CD4-positive, alpha-beta T cell (primary cell): ENCODE measurements around the gene OPCML. TPM values are rescaled to one million over a fixed set of nuclear protein-coding genes. Genes with fewer than 3 reads are reported as not detected.

Source experiments
- ATAC-seq: fragments of 200-7000 bp; cut with Tn5 transposase; one replicate; pipeline ENCODE4 v1.10.0; 2022; ENCODE audit warnings: mild to moderate bottlenecking; ENCODE audit not compliant: poor library complexity
- CTCF ChIA-PET: fragments of 350-600 bp; sonication (Branson Sonifier 250); formaldehyde crosslinking; loops from one replicate; lab custom pipeline; 2021; ENCODE audit warnings: antibody characterized with exemption, inconsistent platforms; lab: Charles Lee
- POLR2A ChIA-PET: fragments of 350-600 bp; sonication (Branson Sonifier 250); formaldehyde crosslinking; loops from one replicate; lab custom pipeline; 2021; ENCODE audit warnings: antibody characterized with exemption, inconsistent platforms; lab: Charles Lee
- DNase-seq, 14 experiments: peaks; one replicate each; pipeline ENCODE4 v3.0.0-alpha.2; 2013 to 2020; ENCODE audit warnings: mixed read lengths in 2 of 14
- H3K27ac ChIP-seq, 2 donors: one replicate each; pipeline versions ENCODE4 v1.5.1 to v1.7.0; 2013; ENCODE audit warnings: low read length in 2 of 2, low read depth in 1 of 2, mild to moderate bottlenecking in 1 of 2
- H3K27me3 ChIP-seq, 2 experiments: 1 replicate in 1 of 2; 2 replicates in 1 of 2; pipeline versions ENCODE4 v1.6.1 to v1.7.0; 2013; ENCODE audit warnings: low read length in 2 of 2, control low read depth in 1 of 2, mild to moderate bottlenecking in 1 of 2, moderate library complexity in 1 of 2; ENCODE audit not compliant: insufficient read depth in 2 of 2, control insufficient read depth in 1 of 2
- H3K36me3 ChIP-seq: one replicate; pipeline ENCODE4 v1.6.1; 2013; ENCODE audit warnings: low read length, control low read depth; ENCODE audit not compliant: insufficient read depth
- H3K4me1 ChIP-seq: one replicate; pipeline ENCODE4 v1.6.1; 2013; ENCODE audit warnings: low read length, control low read depth; ENCODE audit not compliant: insufficient read depth
- H3K4me3 ChIP-seq: one replicate; pipeline ENCODE4 v1.5.1; 2013; ENCODE audit warnings: mild to moderate bottlenecking, low read length, moderate library complexity
- H3K9me3 ChIP-seq, 2 experiments: 1 replicate in 1 of 2; 2 replicates in 1 of 2; pipeline versions ENCODE4 v1.6.1 to v1.7.0; 2013; ENCODE audit warnings: low read length in 2 of 2, mild to moderate bottlenecking in 2 of 2, control low read depth in 1 of 2, moderate library complexity in 1 of 2; ENCODE audit not compliant: control insufficient read depth in 1 of 2, insufficient read depth in 1 of 2
- H3K27ac Mint-ChIP-seq: one replicate; pipeline ENCODE4 v1.8.0; 2020; ENCODE audit warnings: mixed read lengths
- H3K27me3 Mint-ChIP-seq: one replicate; pipeline ENCODE4 v1.8.0; 2021; ENCODE audit warnings: mixed read lengths
- H3K36me3 Mint-ChIP-seq: one replicate; pipeline ENCODE4 v1.8.0; 2021; ENCODE audit warnings: low read depth, mixed read lengths
- H3K4me1 Mint-ChIP-seq: one replicate; pipeline ENCODE4 v1.8.0; 2021; ENCODE audit warnings: low read depth, mixed read lengths
- H3K4me3 Mint-ChIP-seq: one replicate; pipeline ENCODE4 v1.8.0; 2020; ENCODE audit warnings: mild to moderate bottlenecking, mixed read lengths
- H3K9me3 Mint-ChIP-seq: one replicate; pipeline ENCODE4 v1.8.0; 2020; ENCODE audit warnings: mixed read lengths
- intact Hi-C, 2 experiments: fragments of 100-400 bp; cut with DNase I in 1 of 2; cut with micrococcal nuclease in 1 of 2; formaldehyde crosslinking; loops; one replicate each; pipeline versions ENCODE4 v1.15.1 to v1.9.0; 2023 to 2025; cut with DNase I, micrococcal nuclease
- total RNA-seq, 174 experiments: library from RNA in 2 of 174; stranded (reverse) in 2 of 174; gene quantifications; one replicate each; pipeline ENCODE4 v1.2.3 and lab custom pipeline; 2021 to 2026
- TF ChIP-seq, protein P1 (sequence below): fragments of 200-600 bp; IDR thresholded peaks from one replicate; pipeline ENCODE4 v1.8.0; 2022; ENCODE audit warnings: antibody characterized with exemption, mild to moderate bottlenecking

OPCML gene
- total RNA-seq, 2 experiments from 2014 or later: not detected

DNA sequence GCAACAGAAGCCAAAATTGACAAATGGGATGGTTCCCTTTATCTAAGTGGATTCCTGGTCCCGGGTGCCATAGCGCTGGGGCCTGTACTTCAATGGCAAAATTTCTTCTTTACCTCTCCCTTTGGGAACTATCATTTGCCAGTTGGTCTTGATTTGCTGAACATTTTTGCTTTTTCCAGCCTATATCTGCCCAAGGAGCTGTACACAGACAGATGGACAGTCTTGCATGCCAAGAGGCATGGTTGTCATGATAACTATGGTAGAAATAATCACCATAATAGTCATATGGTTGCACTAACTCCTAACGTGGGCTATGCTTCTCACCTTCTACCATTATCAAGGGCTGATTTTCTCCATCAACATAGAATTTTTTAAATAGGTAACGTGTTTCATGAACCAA is 1030.9 kb downstream of the OPCML start:
- H3K4me1 ChIP-seq: no peaks in the 10 kb centered on the region
- H3K36me3 ChIP-seq: no peaks in the 10 kb centered on the region
- H3K36me3 Mint-ChIP-seq: no peaks in the 10 kb centered on the region
- H3K4me1 Mint-ChIP-seq: no peaks in the 10 kb centered on the region
- CTCF ChIA-PET: no interaction called here
- peaks cover 0 to 4% of the 10 kb centered on the region in 2 experiments for H3K9me3 ChIP-seq
- H3K27ac Mint-ChIP-seq: no peak overlapping the region
- no peak overlapping the region for H3K4me3 Mint-ChIP-seq
- H3K27me3 ChIP-seq: no peaks in the 10 kb centered on the region
- H3K27ac ChIP-seq: no peak overlapping the region
- TF ChIP-seq, protein P1, sequence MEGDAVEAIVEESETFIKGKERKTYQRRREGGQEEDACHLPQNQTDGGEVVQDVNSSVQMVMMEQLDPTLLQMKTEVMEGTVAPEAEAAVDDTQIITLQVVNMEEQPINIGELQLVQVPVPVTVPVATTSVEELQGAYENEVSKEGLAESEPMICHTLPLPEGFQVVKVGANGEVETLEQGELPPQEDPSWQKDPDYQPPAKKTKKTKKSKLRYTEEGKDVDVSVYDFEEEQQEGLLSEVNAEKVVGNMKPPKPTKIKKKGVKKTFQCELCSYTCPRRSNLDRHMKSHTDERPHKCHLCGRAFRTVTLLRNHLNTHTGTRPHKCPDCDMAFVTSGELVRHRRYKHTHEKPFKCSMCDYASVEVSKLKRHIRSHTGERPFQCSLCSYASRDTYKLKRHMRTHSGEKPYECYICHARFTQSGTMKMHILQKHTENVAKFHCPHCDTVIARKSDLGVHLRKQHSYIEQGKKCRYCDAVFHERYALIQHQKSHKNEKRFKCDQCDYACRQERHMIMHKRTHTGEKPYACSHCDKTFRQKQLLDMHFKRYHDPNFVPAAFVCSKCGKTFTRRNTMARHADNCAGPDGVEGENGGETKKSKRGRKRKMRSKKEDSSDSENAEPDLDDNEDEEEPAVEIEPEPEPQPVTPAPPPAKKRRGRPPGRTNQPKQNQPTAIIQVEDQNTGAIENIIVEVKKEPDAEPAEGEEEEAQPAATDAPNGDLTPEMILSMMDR: no peak
- DNase-seq: no peak
- POLR2A ChIA-PET: no interaction called here
- H3K4me3 ChIP-seq: no peak overlapping the region
- no peak for ATAC-seq
- H3K27me3 Mint-ChIP-seq: no peaks in the 10 kb centered on the region
- peaks cover 6% of the 10 kb centered on the region for H3K9me3 Mint-ChIP-seq
- intact Hi-C loops: no loop called here

DNA sequence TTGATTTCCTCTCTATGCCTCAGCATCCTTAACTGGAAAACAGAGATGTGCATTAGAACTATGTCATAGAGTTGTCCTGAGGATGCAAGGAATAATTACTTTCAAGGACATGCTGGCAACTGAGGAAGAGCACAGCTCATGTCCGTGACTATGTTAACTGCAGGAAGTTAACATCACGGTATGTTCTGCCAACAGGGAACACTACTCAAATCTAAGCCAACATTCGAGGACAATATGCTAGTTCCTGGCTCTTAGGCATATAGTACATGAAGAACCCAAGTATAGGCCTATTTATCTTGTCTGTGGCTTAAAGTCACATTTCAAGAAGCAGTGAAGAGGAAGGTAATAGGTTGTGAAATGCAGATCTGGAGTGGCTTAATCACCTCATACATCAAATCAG is 1032.6 kb downstream of the OPCML start:
- Histone ChIP-seq H3K4me1 (no peaks in the 10 kb centered on the region), H3K36me3 (no peaks in the 10 kb centered on the region), H3K9me3 (peaks cover 0 to 4% of the 10 kb centered on the region in 2 experiments), H3K4me3 (no peak overlapping the region), H3K27me3 (no peaks in the 10 kb centered on the region), H3K27ac (no peak overlapping the region)
- no peaks in the 10 kb centered on the region for H3K27me3 Mint-ChIP-seq
- H3K4me1 Mint-ChIP-seq: no peaks in the 10 kb centered on the region
- no peak for ATAC-seq
- no peak overlapping the region for H3K27ac Mint-ChIP-seq
- H3K4me3 Mint-ChIP-seq: no peak overlapping the region
- no peak for DNase-seq
- TF ChIP-seq, protein P1: no peak
- intact Hi-C loops: no loop called here
- no peaks in the 10 kb centered on the region for H3K36me3 Mint-ChIP-seq
- CTCF ChIA-PET: no interaction called here
- peaks cover 6% of the 10 kb centered on the region for H3K9me3 Mint-ChIP-seq
- POLR2A ChIA-PET: no interaction called here

DNA sequence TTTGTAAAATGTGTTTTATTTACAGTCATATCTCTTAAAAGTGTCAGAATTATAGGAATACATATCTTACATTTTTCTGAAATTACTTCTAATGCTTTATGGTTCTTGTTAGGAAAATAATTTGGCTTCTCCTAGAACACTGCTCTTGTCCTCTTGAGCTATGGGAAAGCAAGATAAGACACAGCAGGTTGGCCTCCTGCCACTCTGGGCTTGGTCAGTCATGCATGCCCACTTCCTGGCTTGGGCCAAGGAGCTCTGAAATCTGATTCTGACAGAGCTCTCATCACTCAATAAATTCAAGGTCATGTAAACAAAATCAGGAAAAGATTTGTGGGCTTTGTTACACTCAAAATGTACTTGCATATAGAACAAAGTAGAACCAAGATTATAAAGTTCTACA is 1036.0 kb downstream of the OPCML start:
- H3K4me3 ChIP-seq: no peak overlapping the region
- DNase-seq (no peak), ATAC-seq (no peak)
- no peak overlapping the region for H3K27ac ChIP-seq
- intact Hi-C loops: no loop called here
- H3K27me3 Mint-ChIP-seq: no peaks in the 10 kb centered on the region
- H3K4me3 Mint-ChIP-seq: no peak overlapping the region
- no peaks in the 10 kb centered on the region for H3K36me3 ChIP-seq
- TF ChIP-seq, protein P1: no peak
- H3K9me3 ChIP-seq: no peaks in the 10 kb centered on the region
- H3K36me3 Mint-ChIP-seq: no peaks in the 10 kb centered on the region
- CTCF ChIA-PET: no interaction called here
- H3K9me3 Mint-ChIP-seq: peaks cover 2% of the 10 kb centered on the region
- POLR2A ChIA-PET: no interaction called here
- H3K4me1 ChIP-seq: no peaks in the 10 kb centered on the region
- no peaks in the 10 kb centered on the region for H3K27me3 ChIP-seq
- H3K4me1 Mint-ChIP-seq: no peaks in the 10 kb centered on the region
- H3K27ac Mint-ChIP-seq: no peak overlapping the region
